GM21515 (cell line): Measurements from ENCODE around the gene DTX1.
"Not testable (repeated sequence)": the region's sequence is repeated elsewhere in the genome, so short reads cannot be mapped to it uniquely, and the experiment has no call there.

ENCODE experiments used
- ATAC-seq: cut with Tn5 transposase; IDR thresholded peaks from one replicate; pipeline ENCODE4 v1.9.1; 2021; ENCODE audit not compliant: unreplicated experiment

DTX1 gene

GRCh38 chr12:113135178-113136127 lies 78.9 kb downstream of the DTX1 start, which contains the start of gene RASAL1:
Gene RASAL1 (minus strand): TSS chr12:113135761. CDS start chr12:113135462, 299 bp downstream.
- no peak for ATAC-seq

- no peak for ATAC-seq
Measured at GRCh38 chr12:113136128-113136989, 79.8 kb downstream of the DTX1 start.

GRCh38 chr12:113136990-113137511 lies 80.5 kb downstream of the DTX1 start:
- ATAC-seq: no peak

- no peak for ATAC-seq
Measured at GRCh38 chr12:113137861-113138783, 81.6 kb downstream of the DTX1 start.

GRCh38 chr12:113138826-113139225 lies 82.3 kb downstream of the DTX1 start:
- ATAC-seq: no peak

- ATAC-seq: no peak
Measured at GRCh38 chr12:113140706-113141105, 84.2 kb downstream of the DTX1 start.

- not testable (repeated sequence) for ATAC-seq
Measured at GRCh38 chr12:113141716-113142115, 85.2 kb downstream of the DTX1 start.

GRCh38 chr12:113142173-113142885 lies 85.8 kb downstream of the DTX1 start:
- no peak for ATAC-seq

GRCh38 chr12:113142886-113143332 lies 86.4 kb downstream of the DTX1 start:
- no peak for ATAC-seq

- no peak for ATAC-seq
Measured at GRCh38 chr12:113143959-113144358, 87.4 kb downstream of the DTX1 start.

- no peak for ATAC-seq
Measured at GRCh38 chr12:113144806-113145205, 88.3 kb downstream of the DTX1 start.

GRCh38 chr12:113145720-113146551 lies 89.4 kb downstream of the DTX1 start:
- no peak for ATAC-seq

GRCh38 chr12:113146999-113147398 lies 90.5 kb downstream of the DTX1 start:
- no peak for ATAC-seq
